Measurements from ENCODE around the gene UBE2I. TPM values are rescaled to one million over a fixed set of nuclear protein-coding genes. Genes with fewer than 3 reads are reported as not detected.

The UBE2I gene
- total RNA-seq, 2 experiments from 2014 or later = 207 to 237 TPM

DNA sequence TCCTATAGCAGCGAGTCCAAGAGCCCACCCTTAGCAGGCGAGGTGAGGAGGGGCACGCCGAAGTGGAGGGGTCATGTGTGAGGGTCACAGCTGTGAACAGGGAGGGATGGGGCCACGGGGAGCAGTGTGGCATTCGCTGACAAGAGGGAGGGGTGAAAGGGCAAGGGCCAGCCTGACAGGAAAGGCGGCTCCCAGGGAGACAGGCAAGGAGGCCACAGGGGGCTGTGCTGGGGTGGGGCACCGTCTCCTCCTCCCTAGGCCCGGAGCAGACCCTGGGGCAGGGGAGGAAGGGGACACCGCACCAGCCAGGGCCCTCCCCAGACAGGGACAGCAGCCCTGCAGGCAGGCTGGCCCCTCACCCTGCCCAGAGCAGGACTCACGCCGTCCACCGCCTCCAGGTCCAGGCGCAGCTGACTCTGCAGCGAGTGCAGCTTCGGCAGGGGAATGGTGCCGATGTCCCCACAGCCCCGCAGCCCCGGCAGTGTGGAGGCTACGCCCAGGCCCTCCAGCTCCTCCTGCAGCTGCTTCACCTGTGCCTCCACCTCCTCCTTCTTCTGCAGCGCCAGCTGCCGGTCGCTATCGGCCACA lies 57.4 kb downstream of the UBE2I start:
- DNase-seq = no peak
- H3K27ac Mint-ChIP-seq = no peak overlapping the region
- H3K36me3 Mint-ChIP-seq (ENCODE audit: low read depth) = peaks cover 14% of the 10 kb centered on the region
- ChIA-PET POLR2A (no interaction called here), CTCF (interaction anchor here (1.6 kb wide), 1 partner anchor 146 kb away, joined by 3 read pairs; no protein-coding TSS in a partner anchor)
- H3K4me1 Mint-ChIP-seq (ENCODE audit: low read depth) = peaks cover 2% of the 10 kb centered on the region
- no peaks in the 10 kb centered on the region for H3K9me3 Mint-ChIP-seq (ENCODE audit: insufficient read depth)
- H3K27me3 Mint-ChIP-seq (ENCODE audit: low read depth) = no peaks in the 10 kb centered on the region
- H3K4me3 Mint-ChIP-seq = no peak overlapping the region
- no peak for ATAC-seq

DNA sequence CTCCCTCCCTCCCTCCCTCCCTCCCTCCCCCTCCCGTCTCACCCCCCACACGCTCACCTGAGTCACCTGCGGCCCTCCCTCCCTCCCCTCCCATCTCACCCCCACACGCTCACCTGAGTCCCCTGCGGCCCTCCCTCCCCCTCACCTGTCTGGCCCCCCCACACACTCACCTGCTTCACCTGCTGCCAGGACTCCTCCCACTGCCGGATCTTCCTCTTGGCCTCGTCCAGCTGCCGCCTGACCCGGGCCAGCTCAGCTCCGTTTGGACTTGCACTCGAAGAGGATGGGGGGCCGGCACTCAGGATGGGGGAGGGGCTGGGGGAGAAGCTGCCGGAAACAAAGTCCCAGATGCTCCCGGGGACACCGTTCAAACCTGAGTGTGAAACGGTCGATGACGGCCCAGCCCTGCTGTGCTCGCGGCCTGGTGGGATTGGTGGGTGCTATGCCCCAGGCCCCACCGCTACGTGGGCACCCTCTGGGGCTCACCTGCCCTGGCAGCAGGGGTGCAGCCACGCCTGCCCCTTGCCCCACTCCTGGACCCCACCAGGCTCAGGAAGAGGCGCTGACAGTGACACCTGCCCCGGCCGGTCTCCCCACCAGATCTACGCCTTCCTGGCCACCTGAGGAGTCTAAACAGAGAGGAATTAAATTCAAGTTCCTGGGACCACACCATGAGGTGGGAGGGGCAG lies 58.2 kb downstream of the UBE2I start:
- H3K4me3 Mint-ChIP-seq = no peak overlapping the region
- ATAC-seq = no peak
- H3K36me3 Mint-ChIP-seq (ENCODE audit: low read depth) = peaks cover 14% of the 10 kb centered on the region
- no peaks in the 10 kb centered on the region for H3K27me3 Mint-ChIP-seq (ENCODE audit: low read depth)
- CTCF ChIA-PET = interaction anchor here (1.6 kb wide), 1 partner anchor 145 kb away, joined by 3 read pairs; no protein-coding TSS in a partner anchor
- no peak for DNase-seq
- no peaks in the 10 kb centered on the region for H3K9me3 Mint-ChIP-seq (ENCODE audit: insufficient read depth)
- peaks cover 2% of the 10 kb centered on the region for H3K4me1 Mint-ChIP-seq (ENCODE audit: low read depth)
- H3K27ac Mint-ChIP-seq = no peak overlapping the region
- POLR2A ChIA-PET = no interaction called here

DNA sequence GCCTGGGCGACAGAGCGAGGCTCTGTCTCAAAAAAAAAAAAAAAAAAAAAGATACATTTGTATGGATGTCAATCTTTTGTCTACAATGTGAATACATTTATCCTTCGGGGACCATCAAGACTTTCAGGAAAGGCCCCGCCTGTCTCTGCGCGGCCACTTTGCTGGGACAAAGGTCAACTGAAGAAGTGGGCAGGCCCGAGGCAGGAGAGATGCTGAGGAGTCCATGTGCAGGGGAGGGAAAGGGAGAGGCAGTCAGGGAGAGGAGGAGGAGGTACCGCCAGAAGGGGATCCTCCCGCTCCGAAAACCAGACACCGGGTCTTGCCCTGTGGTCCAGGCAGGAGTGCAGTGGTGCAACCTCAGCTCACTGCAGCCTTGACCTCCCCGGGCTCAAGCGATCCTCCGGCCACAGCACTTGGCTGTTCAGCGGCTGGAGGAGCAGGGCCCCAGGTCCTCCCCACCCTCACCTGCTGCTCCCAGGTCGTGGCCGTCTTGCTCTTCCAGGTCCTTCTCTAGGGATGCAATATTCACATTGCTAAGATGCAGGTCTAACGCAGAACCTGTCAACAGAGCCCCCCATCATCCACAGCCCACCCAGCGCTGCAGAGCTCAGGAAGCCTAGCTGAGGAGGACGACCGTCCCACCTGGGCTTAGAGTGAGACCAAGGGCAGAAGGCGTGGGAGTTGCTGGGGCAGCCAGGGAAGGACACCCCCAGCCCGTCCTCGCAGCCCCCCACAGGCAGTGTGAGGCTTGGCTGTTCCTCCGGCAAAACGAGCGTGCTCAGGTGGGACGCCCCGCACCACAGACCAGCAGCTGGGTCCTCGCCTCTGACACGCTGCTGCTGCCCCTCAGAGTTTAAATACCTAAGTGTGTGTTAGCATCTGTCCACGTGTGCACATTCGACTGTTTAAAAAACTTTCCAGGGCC lies 61.9 kb downstream of the UBE2I start:
- no peak overlapping the region for H3K27ac Mint-ChIP-seq
- ATAC-seq (no peak), DNase-seq (no peak)
- ChIA-PET CTCF (no interaction called here), POLR2A (no interaction called here)
- H3K4me1 Mint-ChIP-seq (ENCODE audit: low read depth) = no peaks in the 10 kb centered on the region
- H3K4me3 Mint-ChIP-seq = no peak overlapping the region
- H3K9me3 Mint-ChIP-seq (ENCODE audit: insufficient read depth) = no peaks in the 10 kb centered on the region
- H3K27me3 Mint-ChIP-seq (ENCODE audit: low read depth) = no peaks in the 10 kb centered on the region
- no peaks in the 10 kb centered on the region for H3K36me3 Mint-ChIP-seq (ENCODE audit: low read depth)

DNA sequence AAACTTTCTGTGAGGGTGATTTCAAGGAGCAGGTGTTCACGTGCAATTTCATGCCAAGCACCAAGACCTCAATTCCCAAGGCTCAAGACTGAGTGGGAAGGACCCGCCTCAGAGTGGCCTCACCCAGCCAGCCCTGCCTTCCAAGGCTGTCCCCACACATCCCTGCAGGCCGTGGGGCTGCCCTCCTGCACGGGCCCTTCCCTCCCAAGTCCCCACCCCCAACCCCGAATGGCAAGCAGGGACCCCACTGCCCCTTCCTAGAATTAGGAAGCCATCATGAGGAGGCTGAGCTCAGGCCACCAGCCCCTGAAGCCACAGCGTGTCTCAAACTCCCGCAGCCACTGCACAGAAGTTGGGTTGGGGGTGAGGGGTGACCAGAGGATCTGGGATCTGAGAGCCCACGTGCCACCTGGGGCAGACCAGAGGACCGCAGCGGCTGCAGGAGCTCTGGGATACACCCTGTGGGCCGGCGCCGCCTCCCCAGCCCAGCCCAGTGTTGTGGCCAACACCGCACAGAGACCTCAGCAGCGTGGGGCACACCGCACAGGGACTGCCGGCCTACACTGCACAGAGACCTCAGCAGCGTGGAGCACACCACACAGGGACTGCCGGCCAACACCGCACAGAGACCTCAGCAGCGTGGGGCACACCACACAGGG lies 63.0 kb downstream of the UBE2I start:
- H3K4me3 Mint-ChIP-seq = no peak overlapping the region
- ChIA-PET POLR2A (no interaction called here), CTCF (no interaction called here)
- H3K36me3 Mint-ChIP-seq (ENCODE audit: low read depth) = no peaks in the 10 kb centered on the region
- no peaks in the 10 kb centered on the region for H3K4me1 Mint-ChIP-seq (ENCODE audit: low read depth)
- no peaks in the 10 kb centered on the region for H3K27me3 Mint-ChIP-seq (ENCODE audit: low read depth)
- H3K9me3 Mint-ChIP-seq (ENCODE audit: insufficient read depth) = no peaks in the 10 kb centered on the region
- ATAC-seq = no peak
- no peak for DNase-seq
- H3K27ac Mint-ChIP-seq = no peak overlapping the region

DNA sequence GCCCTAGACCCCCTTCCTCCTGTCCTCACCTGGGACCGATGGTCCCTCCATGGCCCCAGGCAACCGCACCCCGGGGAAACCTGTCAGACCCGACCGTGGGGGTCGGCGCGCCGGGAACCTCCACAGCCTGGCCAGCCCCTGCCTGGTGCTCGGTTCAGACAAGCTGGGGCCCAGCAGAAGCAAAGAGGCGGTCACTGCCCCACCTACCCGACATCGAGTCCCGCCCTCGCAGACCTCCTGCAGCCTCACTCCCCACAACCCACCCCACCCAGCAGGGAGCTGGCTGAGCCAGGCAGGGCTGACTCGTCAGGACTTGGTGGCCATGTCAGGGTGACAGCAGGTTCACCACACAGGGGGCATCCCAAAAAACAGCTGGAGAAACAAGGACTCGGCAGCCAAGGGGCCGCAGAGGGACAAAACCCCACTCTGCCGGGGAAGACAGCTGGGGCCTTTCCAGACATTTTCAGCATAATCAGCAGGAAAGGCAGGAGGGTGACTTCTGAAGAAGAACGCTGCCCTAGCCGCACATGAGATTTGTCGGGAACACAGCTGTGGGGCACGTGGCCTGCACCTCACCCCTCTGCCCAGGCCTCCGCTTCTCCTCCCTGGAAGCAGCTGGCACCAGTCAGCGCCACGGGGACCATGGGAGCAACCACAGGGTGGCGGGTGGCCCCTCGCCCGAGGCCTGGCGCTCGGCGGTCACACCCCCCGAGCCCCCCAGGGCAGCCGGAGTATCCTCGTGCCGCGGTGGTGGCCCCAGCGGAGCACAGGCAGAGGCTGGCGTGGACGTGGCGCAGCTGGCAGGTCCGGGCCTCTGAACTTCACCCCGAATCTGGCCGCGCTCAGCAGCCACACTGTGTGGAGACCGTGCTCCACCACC lies 65.2 kb downstream of the UBE2I start:
- ChIA-PET CTCF (interaction anchor here (0.9 kb wide), 1 partner anchor 11 kb away, joined by 3 read pairs; no protein-coding TSS in a partner anchor), POLR2A (no interaction called here)
- Mint-ChIP-seq H3K9me3 (ENCODE audit: insufficient read depth) (no peaks in the 10 kb centered on the region), H3K4me3 (no peak overlapping the region), H3K4me1 (ENCODE audit: low read depth) (peaks cover 15% of the 10 kb centered on the region), H3K27ac (no peak overlapping the region), H3K36me3 (ENCODE audit: low read depth) (no peaks in the 10 kb centered on the region), H3K27me3 (ENCODE audit: low read depth) (no peaks in the 10 kb centered on the region)
- no peak for DNase-seq
- ATAC-seq = no peak

DNA sequence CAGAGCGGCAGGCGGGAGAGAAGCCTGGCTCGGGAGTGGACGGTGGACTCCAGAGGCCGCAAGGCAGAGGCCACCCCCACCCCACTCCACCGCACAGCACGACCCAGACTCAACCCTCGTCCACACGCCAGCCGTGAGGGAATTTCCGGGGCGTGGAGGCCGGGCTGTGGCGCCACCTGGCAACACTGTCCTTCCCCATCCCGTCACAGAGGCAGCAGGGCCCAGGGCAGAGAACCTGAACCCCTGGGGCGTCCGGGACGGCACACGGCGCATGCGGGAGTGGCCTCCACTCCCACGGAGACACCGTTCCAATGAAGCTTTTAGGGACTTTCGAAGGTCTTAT lies 65.8 kb downstream of the UBE2I start:
- Mint-ChIP-seq H3K36me3 (ENCODE audit: low read depth) (no peaks in the 10 kb centered on the region), H3K27me3 (ENCODE audit: low read depth) (no peaks in the 10 kb centered on the region), H3K9me3 (ENCODE audit: insufficient read depth) (no peaks in the 10 kb centered on the region), H3K27ac (no peak overlapping the region), H3K4me1 (ENCODE audit: low read depth) (peaks cover 19% of the 10 kb centered on the region), H3K4me3 (no peak overlapping the region)
- DNase-seq = no peak
- ChIA-PET CTCF (interaction anchor here (0.9 kb wide), 1 partner anchor 12 kb away, joined by 3 read pairs; no protein-coding TSS in a partner anchor), POLR2A (no interaction called here)
- ATAC-seq = no peak

DNA sequence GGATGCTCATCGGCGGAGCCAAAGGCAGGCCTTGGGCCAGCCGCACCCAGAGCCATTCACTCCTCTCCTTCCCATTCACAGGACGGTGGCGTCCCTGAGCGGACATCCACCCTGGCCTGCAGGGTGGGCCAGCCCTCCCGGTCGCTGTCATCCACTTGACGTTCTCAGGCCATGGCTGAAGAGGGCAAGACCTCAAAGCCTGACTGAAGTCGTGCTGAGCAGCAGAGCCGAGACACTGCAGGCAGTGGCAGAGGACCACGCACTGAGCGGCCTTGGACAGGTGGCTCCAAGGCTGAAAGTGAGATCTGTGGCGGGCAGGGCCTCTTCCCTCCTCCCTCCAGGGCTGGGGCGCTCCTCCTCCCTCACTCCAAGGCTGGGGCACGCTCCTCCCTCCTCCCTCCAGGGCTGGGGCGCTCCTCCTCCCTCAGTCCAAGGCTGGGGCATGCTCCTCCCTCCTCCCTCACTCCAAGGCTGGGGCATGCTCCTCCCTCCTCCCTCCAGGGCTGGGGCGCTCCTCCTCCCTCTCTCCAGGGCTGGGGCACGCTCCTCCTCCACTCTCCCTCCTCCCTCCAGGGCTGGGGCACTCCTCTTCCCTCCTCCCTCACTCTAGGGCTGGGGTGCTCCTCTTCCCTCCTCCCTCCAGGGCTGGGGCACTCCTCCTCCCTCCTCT lies 66.4 kb downstream of the UBE2I start:
- Mint-ChIP-seq H3K4me3 (no peak overlapping the region), H3K9me3 (ENCODE audit: insufficient read depth) (no peaks in the 10 kb centered on the region), H3K36me3 (ENCODE audit: low read depth) (no peaks in the 10 kb centered on the region), H3K27me3 (ENCODE audit: low read depth) (no peaks in the 10 kb centered on the region), H3K27ac (no peak overlapping the region), H3K4me1 (ENCODE audit: low read depth) (peaks cover 19% of the 10 kb centered on the region)
- POLR2A ChIA-PET = no interaction called here
- CTCF ChIA-PET = no interaction called here
- DNase-seq (no peak), ATAC-seq (no peak)

Other genes starting within 250 kb of the UBE2I start
- gene SSTR5, start 236.9 kb upstream of the UBE2I start, total RNA-seq = not detected
- not detected for gene C1QTNF8, start 213.4 kb upstream of the UBE2I start, total RNA-seq
- gene CACNA1H, start 156.5 kb upstream of the UBE2I start, total RNA-seq = under 1 TPM; 0.57 to 0.92 TPM
- not detected for gene TPSG1, start 84.4 kb upstream of the UBE2I start, total RNA-seq
- not detected for gene TPSB2, start 79.5 kb upstream of the UBE2I start, total RNA-seq
- not detected for gene TPSAB1, start 68.9 kb upstream of the UBE2I start, total RNA-seq
- not detected for gene TPSD1, start 53.6 kb upstream of the UBE2I start, total RNA-seq
- under 1 TPM; 0.24 to 0.63 TPM for gene BAIAP3, start 24.0 kb downstream of the UBE2I start, total RNA-seq
- gene TSR3, start 42.2 kb downstream of the UBE2I start, total RNA-seq = 10 to 100 TPM; 48.5 to 50.7 TPM
- 10 to 100 TPM; 24.2 to 25.1 TPM for gene GNPTG, start 42.3 kb downstream of the UBE2I start, total RNA-seq
- gene UNKL, start 105.1 kb downstream of the UBE2I start, total RNA-seq = 10 to 100 TPM; 19.6 to 24.9 TPM
- gene UQCC4, start 111.1 kb downstream of the UBE2I start, total RNA-seq = 10 to 100 TPM; 17.2 to 20.1 TPM
- under 1 TPM in 1 of 2 experiments, not detected in 1; 0.37 TPM for gene PERCC1, start 121.4 kb downstream of the UBE2I start, total RNA-seq
- 1 to 10 TPM; 1.5 to 2.1 TPM for gene CCDC154, start 134.9 kb downstream of the UBE2I start, total RNA-seq
- 10 to 100 TPM; 41.9 to 43.9 TPM for gene CLCN7, start 165.4 kb downstream of the UBE2I start, total RNA-seq
- gene PTX4, start 179.3 kb downstream of the UBE2I start, total RNA-seq = not detected
- 10 to 100 TPM; 70.1 to 73.3 TPM for gene TELO2, start 183.7 kb downstream of the UBE2I start, total RNA-seq
- gene TMEM204, start 224.0 kb downstream of the UBE2I start, total RNA-seq = 10 to 100 TPM; 35.1 to 35.6 TPM